ENCODE data around the gene POLD3.
"Not testable (repeated sequence)": the region's sequence is repeated elsewhere in the genome, so short reads cannot be mapped to it uniquely, and the experiment has no call there.

Gene POLD3

DNA sequence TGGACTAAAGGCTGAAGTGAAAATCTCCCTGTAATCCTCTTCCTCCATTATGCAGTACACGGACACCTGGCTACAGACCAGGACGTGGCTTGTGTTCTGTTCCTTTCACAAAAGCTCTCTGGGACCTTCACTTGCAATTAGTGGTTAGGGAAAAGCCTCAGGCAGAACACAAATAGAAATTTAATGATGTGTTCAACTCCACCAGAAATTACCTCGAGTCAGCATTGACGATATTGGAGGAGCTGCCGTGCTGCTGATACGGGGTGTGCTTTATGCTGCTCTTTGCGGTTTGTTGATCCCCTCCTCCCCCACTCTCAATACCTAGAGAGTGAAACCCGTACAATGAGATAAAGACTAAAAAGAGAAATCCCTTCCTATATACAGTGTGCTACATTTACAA, 48.9 kb downstream of the POLD3 start:
- no peaks in the 10 kb centered on the region for H3K27me3 ChIP-seq (replicated peaks; ENCODE audit: control insufficient read depth, insufficient read depth, low read length)
- H3K9ac ChIP-seq (ENCODE audit: low read length), result no peak overlapping the region
- H3K4me1 ChIP-seq (ENCODE audit: control insufficient read depth, insufficient read depth, low read length), result peaks cover 6% of the 10 kb centered on the region
- no peak overlapping the region for H3K4me3 ChIP-seq (ENCODE audit: low read length)
- DNase-seq (ENCODE audit: low read depth), result no peak
- no peaks in the 10 kb centered on the region for H3K9me3 ChIP-seq (ENCODE audit: control insufficient read depth, low read length)
- H3K36me3 ChIP-seq (ENCODE audit: control insufficient read depth, insufficient read depth, low read length, severe bottlenecking), result peaks cover 22% of the 10 kb centered on the region

GRCh38 chr11:74641905-74642304, 49.5 kb downstream of the POLD3 start:
- Histone ChIP-seq H3K27me3 (replicated peaks; ENCODE audit: control insufficient read depth, insufficient read depth, low read length) (no peaks in the 10 kb centered on the region), H3K9ac (ENCODE audit: low read length) (no peak overlapping the region), H3K9me3 (ENCODE audit: control insufficient read depth, low read length) (no peaks in the 10 kb centered on the region), H3K4me1 (ENCODE audit: control insufficient read depth, insufficient read depth, low read length) (peaks cover 1% of the 10 kb centered on the region), H3K36me3 (ENCODE audit: control insufficient read depth, insufficient read depth, low read length, severe bottlenecking) (peaks cover 18% of the 10 kb centered on the region), H3K4me3 (ENCODE audit: low read length) (no peak overlapping the region)
- peak; percentile 70 for DNase-seq (ENCODE audit: low read depth)

GRCh38 chr11:74642912-74643311, 50.5 kb downstream of the POLD3 start:
- Histone ChIP-seq H3K36me3 (ENCODE audit: control insufficient read depth, insufficient read depth, low read length, severe bottlenecking) (peaks cover 18% of the 10 kb centered on the region), H3K9me3 (ENCODE audit: control insufficient read depth, low read length) (no peaks in the 10 kb centered on the region), H3K27me3 (replicated peaks; ENCODE audit: control insufficient read depth, insufficient read depth, low read length) (no peaks in the 10 kb centered on the region), H3K4me3 (ENCODE audit: low read length) (no peak overlapping the region), H3K4me1 (ENCODE audit: control insufficient read depth, insufficient read depth, low read length) (no peaks in the 10 kb centered on the region), H3K9ac (ENCODE audit: low read length) (no peak overlapping the region)
- no peak for DNase-seq (ENCODE audit: low read depth)

- Histone ChIP-seq H3K27me3 (replicated peaks; ENCODE audit: control insufficient read depth, insufficient read depth, low read length) (no peaks in the 10 kb centered on the region), H3K4me1 (ENCODE audit: control insufficient read depth, insufficient read depth, low read length) (no peaks in the 10 kb centered on the region), H3K9ac (ENCODE audit: low read length) (no peak overlapping the region), H3K36me3 (ENCODE audit: control insufficient read depth, insufficient read depth, low read length, severe bottlenecking) (peaks cover 18% of the 10 kb centered on the region), H3K4me3 (ENCODE audit: low read length) (no peak overlapping the region), H3K9me3 (ENCODE audit: control insufficient read depth, low read length) (no peaks in the 10 kb centered on the region)
- DNase-seq (ENCODE audit: low read depth), result no peak
These were observed 51.7 kb downstream of the POLD3 start for GRCh38 chr11:74644081-74644480.

GRCh38 chr11:74646215-74646614, 53.8 kb downstream of the POLD3 start:
- no peak for DNase-seq (ENCODE audit: low read depth)
- no peaks in the 10 kb centered on the region for H3K4me1 ChIP-seq (ENCODE audit: control insufficient read depth, insufficient read depth, low read length)
- H3K4me3 ChIP-seq (ENCODE audit: low read length), result no peak overlapping the region
- no peaks in the 10 kb centered on the region for H3K9me3 ChIP-seq (ENCODE audit: control insufficient read depth, low read length)
- H3K9ac ChIP-seq (ENCODE audit: low read length), result no peak overlapping the region
- no peaks in the 10 kb centered on the region for H3K27me3 ChIP-seq (replicated peaks; ENCODE audit: control insufficient read depth, insufficient read depth, low read length)
- H3K36me3 ChIP-seq (ENCODE audit: control insufficient read depth, insufficient read depth, low read length, severe bottlenecking), result peaks cover 3% of the 10 kb centered on the region

GRCh38 chr11:74646954-74647353, 54.6 kb downstream of the POLD3 start:
- no peaks in the 10 kb centered on the region for H3K27me3 ChIP-seq (replicated peaks; ENCODE audit: control insufficient read depth, insufficient read depth, low read length)
- DNase-seq (ENCODE audit: low read depth), result no peak
- H3K4me1 ChIP-seq (ENCODE audit: control insufficient read depth, insufficient read depth, low read length), result no peaks in the 10 kb centered on the region
- no peak overlapping the region for H3K4me3 ChIP-seq (ENCODE audit: low read length)
- H3K9ac ChIP-seq (ENCODE audit: low read length), result no peak overlapping the region
- H3K36me3 ChIP-seq (ENCODE audit: control insufficient read depth, insufficient read depth, low read length, severe bottlenecking), result no peaks in the 10 kb centered on the region
- no peaks in the 10 kb centered on the region for H3K9me3 ChIP-seq (ENCODE audit: control insufficient read depth, low read length)

GRCh38 chr11:74647404-74647803, 55.0 kb downstream of the POLD3 start:
- no peak overlapping the region for H3K4me3 ChIP-seq (ENCODE audit: low read length)
- H3K9ac ChIP-seq (ENCODE audit: low read length), result no peak overlapping the region
- no peak for DNase-seq (ENCODE audit: low read depth)
- H3K9me3 ChIP-seq (ENCODE audit: control insufficient read depth, low read length), result no peaks in the 10 kb centered on the region
- no peaks in the 10 kb centered on the region for H3K36me3 ChIP-seq (ENCODE audit: control insufficient read depth, insufficient read depth, low read length, severe bottlenecking)
- H3K4me1 ChIP-seq (ENCODE audit: control insufficient read depth, insufficient read depth, low read length), result no peaks in the 10 kb centered on the region
- H3K27me3 ChIP-seq (replicated peaks; ENCODE audit: control insufficient read depth, insufficient read depth, low read length), result no peaks in the 10 kb centered on the region

DNA sequence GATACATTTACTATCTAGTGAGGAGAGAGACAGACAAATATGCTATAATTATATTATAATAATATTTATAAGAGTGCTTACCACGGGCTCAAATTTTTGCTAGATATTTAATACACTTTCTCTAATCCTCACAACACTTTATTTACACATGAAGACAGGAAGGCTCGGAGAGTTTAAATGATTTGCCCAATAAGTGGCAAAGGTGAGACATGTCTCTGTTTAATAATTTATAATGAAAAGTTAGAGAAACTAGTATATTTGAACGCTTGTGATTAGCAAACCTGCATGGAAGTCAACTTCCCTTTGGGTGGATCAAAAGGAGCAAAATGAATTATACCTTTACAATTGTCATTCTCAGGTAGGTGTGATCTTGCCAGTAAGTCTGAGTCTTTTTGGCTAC, 55.4 kb downstream of the POLD3 start:
- H3K36me3 ChIP-seq (ENCODE audit: control insufficient read depth, insufficient read depth, low read length, severe bottlenecking), result no peaks in the 10 kb centered on the region
- H3K27me3 ChIP-seq (replicated peaks; ENCODE audit: control insufficient read depth, insufficient read depth, low read length), result no peaks in the 10 kb centered on the region
- no peaks in the 10 kb centered on the region for H3K9me3 ChIP-seq (ENCODE audit: control insufficient read depth, low read length)

GRCh38 chr11:74648894-74649293, 56.5 kb downstream of the POLD3 start:
- Histone ChIP-seq H3K4me3 (ENCODE audit: low read length) (no peak overlapping the region), H3K27me3 (replicated peaks; ENCODE audit: control insufficient read depth, insufficient read depth, low read length) (no peaks in the 10 kb centered on the region), H3K36me3 (ENCODE audit: control insufficient read depth, insufficient read depth, low read length, severe bottlenecking) (no peaks in the 10 kb centered on the region), H3K4me1 (ENCODE audit: control insufficient read depth, insufficient read depth, low read length) (no peaks in the 10 kb centered on the region), H3K9ac (ENCODE audit: low read length) (no peak overlapping the region), H3K9me3 (ENCODE audit: control insufficient read depth, low read length) (no peaks in the 10 kb centered on the region)
- DNase-seq (ENCODE audit: low read depth), result no peak

More for the DNA sequence above, 55.4 kb downstream of the POLD3 start:
- H3K9ac ChIP-seq (ENCODE audit: low read length), result no peak overlapping the region
- no peak for DNase-seq (ENCODE audit: low read depth)
- no peaks in the 10 kb centered on the region for H3K4me1 ChIP-seq (ENCODE audit: control insufficient read depth, insufficient read depth, low read length)
- H3K4me3 ChIP-seq (ENCODE audit: low read length), result no peak overlapping the region

GRCh38 chr11:74650498-74650897, 58.1 kb downstream of the POLD3 start:
- H3K36me3 ChIP-seq (ENCODE audit: control insufficient read depth, insufficient read depth, low read length, severe bottlenecking), result no peaks in the 10 kb centered on the region
- H3K4me3 ChIP-seq (ENCODE audit: low read length), result no peak overlapping the region
- no peak for DNase-seq (ENCODE audit: low read depth)
- H3K9ac ChIP-seq (ENCODE audit: low read length), result no peak overlapping the region
- H3K9me3 ChIP-seq (ENCODE audit: control insufficient read depth, low read length), result no peaks in the 10 kb centered on the region
- H3K4me1 ChIP-seq (ENCODE audit: control insufficient read depth, insufficient read depth, low read length), result no peaks in the 10 kb centered on the region
- H3K27me3 ChIP-seq (replicated peaks; ENCODE audit: control insufficient read depth, insufficient read depth, low read length), result no peaks in the 10 kb centered on the region

DNA sequence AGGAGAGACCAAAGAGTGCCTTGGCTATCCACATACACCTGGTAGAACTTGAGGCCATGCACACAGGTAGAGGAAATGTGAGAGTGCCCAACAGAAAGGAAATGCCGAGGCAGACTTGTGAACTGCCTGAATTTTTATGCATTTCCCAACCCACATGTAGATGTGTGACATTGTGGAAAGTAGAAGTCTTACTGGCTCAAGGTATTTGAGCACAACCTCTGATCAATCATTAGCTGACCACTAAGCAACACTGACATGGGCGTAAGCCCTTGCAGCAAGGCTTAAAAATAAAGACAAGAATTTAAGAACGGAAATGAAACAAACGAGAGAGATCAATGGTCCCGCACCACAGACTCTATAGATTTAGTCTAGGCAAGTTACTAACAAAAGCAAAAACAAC, 62.6 kb downstream of the POLD3 start:
- DNase-seq (ENCODE audit: low read depth), result no peak
- H3K9me3 ChIP-seq (ENCODE audit: control insufficient read depth, low read length), result no peaks in the 10 kb centered on the region
- no peaks in the 10 kb centered on the region for H3K4me1 ChIP-seq (ENCODE audit: control insufficient read depth, insufficient read depth, low read length)
- no peaks in the 10 kb centered on the region for H3K27me3 ChIP-seq (replicated peaks; ENCODE audit: control insufficient read depth, insufficient read depth, low read length)
- H3K9ac ChIP-seq (ENCODE audit: low read length), result no peak overlapping the region
- H3K36me3 ChIP-seq (ENCODE audit: control insufficient read depth, insufficient read depth, low read length, severe bottlenecking), result no peaks in the 10 kb centered on the region
- H3K4me3 ChIP-seq (ENCODE audit: low read length), result no peak overlapping the region

DNA sequence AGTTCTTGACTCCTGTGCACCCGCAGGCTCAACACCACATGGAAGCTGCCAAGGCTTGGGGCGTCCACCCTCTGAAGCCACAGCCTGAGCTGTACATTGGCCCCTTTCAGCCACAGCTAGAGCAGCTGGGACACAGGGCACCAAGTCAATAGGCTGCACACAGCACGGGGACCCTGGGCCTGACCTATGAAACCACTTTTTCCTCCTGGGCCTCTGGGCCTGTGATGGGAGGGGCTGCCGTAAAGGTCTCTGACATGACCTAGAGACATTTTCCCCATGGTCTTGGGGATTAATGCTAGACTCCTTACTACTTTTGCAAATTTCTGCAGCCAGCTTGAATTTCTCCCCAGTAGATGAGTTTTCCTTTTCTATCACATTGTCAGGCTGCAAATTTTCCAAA, 66.7 kb downstream of the POLD3 start:
- H3K9ac ChIP-seq (ENCODE audit: low read length); H3K27me3 ChIP-seq (replicated peaks; ENCODE audit: control insufficient read depth, insufficient read depth, low read length); H3K4me1 ChIP-seq (ENCODE audit: control insufficient read depth, insufficient read depth, low read length); H3K36me3 ChIP-seq (ENCODE audit: control insufficient read depth, insufficient read depth, low read length, severe bottlenecking); H3K4me3 ChIP-seq (ENCODE audit: low read length); DNase-seq (ENCODE audit: low read depth); H3K9me3 ChIP-seq (ENCODE audit: control insufficient read depth, low read length): not testable (repeated sequence)

All from adipocyte (in vitro differentiated cells).